B cell (primary cell): ENCODE measurements around the gene SPG7. TPM values are rescaled to one million over a fixed set of nuclear protein-coding genes. Genes with fewer than 3 reads are reported as not detected.

ENCODE experiments used
- ATAC-seq: fragments of 200-7000 bp; cut with Tn5 transposase; one replicate; pipeline ENCODE4 v1.10.0; 2021; ENCODE audit warnings: low read depth, mild to moderate bottlenecking, moderate number of reproducible peaks, moderate library complexity
- CTCF ChIA-PET: fragments of 350-600 bp; sonication (Branson Sonifier 250); formaldehyde crosslinking; loops from one replicate; lab custom pipeline; 2021; ENCODE audit warnings: antibody characterized with exemption, inconsistent platforms; lab: Charles Lee
- POLR2A ChIA-PET: fragments of 350-600 bp; sonication (Branson Sonifier 250); formaldehyde crosslinking; loops from one replicate; lab custom pipeline; 2021; ENCODE audit warnings: antibody characterized with exemption; lab: Charles Lee
- DNase-seq: peaks from one replicate; pipeline ENCODE4 v3.0.0; 2013
- H2AFZ ChIP-seq: 2 replicates; pipeline ENCODE4 v1.6.1; 2012; ENCODE audit warnings: mild to moderate bottlenecking, low read depth, low read length; ENCODE audit not compliant: insufficient read depth, poor library complexity, severe bottlenecking
- H3K27ac ChIP-seq, 2 donors: 1 replicate in 1 of 2; 2 replicates in 1 of 2; pipeline ENCODE4 v1.5.1; 2012 to 2013; ENCODE audit warnings: low read length in 2 of 2, mild to moderate bottlenecking in 2 of 2, moderate library complexity in 1 of 2
- H3K27me3 ChIP-seq, 4 experiments: fragments of 200-600 bp in 1 of 4; sonication (generic) in 1 of 4; replicated peaks in 1 of 4; 1 replicate in 2 of 4; 2 replicates in 2 of 4; pipeline versions ENCODE4 v1.6.1 to v1.7.0; 2013 to 2016; ENCODE audit warnings: low read length in 3 of 4, mild to moderate bottlenecking in 2 of 4, mixed read lengths in 1 of 4, moderate library complexity in 1 of 4; ENCODE audit not compliant: insufficient read depth in 4 of 4, control insufficient read depth in 3 of 4; ENCODE audit errors: control extremely low read depth in 1 of 4
- H3K36me3 ChIP-seq, 2 experiments: replicated peaks in 1 of 2; 1 replicate in 1 of 2; 2 replicates in 1 of 2; pipeline versions ENCODE4 v1.6.1 to v1.7.1; 2013; ENCODE audit warnings: low read length in 1 of 2; ENCODE audit not compliant: insufficient read depth in 2 of 2, control insufficient read depth in 1 of 2; ENCODE audit errors: control extremely low read depth in 1 of 2, extremely low read depth in 1 of 2
- H3K4me1 ChIP-seq, 2 donors: fragments of 200-600 bp in 1 of 2; sonication (generic) in 1 of 2; 1 replicate in 1 of 2; 2 replicates in 1 of 2; pipeline versions ENCODE4 v1.5.1 to v1.6.1; 2013 to 2017; ENCODE audit warnings: low read length in 2 of 2; ENCODE audit not compliant: control insufficient read depth in 2 of 2, insufficient read depth in 2 of 2
- H3K4me2 ChIP-seq: replicated peaks from 2 replicates; pipeline ENCODE3; 2012; ENCODE audit warnings: mild to moderate bottlenecking, low read depth, low read length; ENCODE audit not compliant: poor library complexity, severe bottlenecking
- H3K4me3 ChIP-seq, 5 experiments: fragments of 200-600 bp in 1 of 5; sonication (generic) in 1 of 5; 1 replicate in 3 of 5; 2 replicates in 2 of 5; pipeline versions ENCODE4 v1.5.1 to v1.7.0; 2011 to 2016; ENCODE audit warnings: low read length in 4 of 5, mild to moderate bottlenecking in 4 of 5, low read depth in 2 of 5, control low read depth in 1 of 5, moderate library complexity in 1 of 5; ENCODE audit not compliant: insufficient read depth in 1 of 5; ENCODE audit errors: control extremely low read depth in 1 of 5, extremely low read depth in 1 of 5
- H3K79me2 ChIP-seq: fragments of 200-600 bp; sonication (generic); one replicate; pipeline ENCODE4 v1.6.0; 2016; ENCODE audit warnings: low read length; ENCODE audit not compliant: control insufficient read depth, insufficient read depth
- H3K9ac ChIP-seq: fragments of 200-600 bp; sonication (generic); 2 replicates; pipeline ENCODE4 v1.6.1; 2017; ENCODE audit warnings: mild to moderate bottlenecking, low read length, moderate library complexity
- H3K9me3 ChIP-seq, 3 donors: one replicate each; pipeline versions ENCODE4 v1.6.1 to v1.7.1; 2013; ENCODE audit warnings: low read length in 2 of 3; ENCODE audit not compliant: control insufficient read depth in 2 of 3, insufficient read depth in 1 of 3; ENCODE audit errors: control extremely low read depth in 1 of 3
- H4K20me1 ChIP-seq: 2 replicates; pipeline ENCODE4 v1.6.0; 2012; ENCODE audit warnings: mild to moderate bottlenecking, low read length; ENCODE audit not compliant: insufficient read depth, control insufficient read depth, poor library complexity, severe bottlenecking
- H3K27ac Mint-ChIP-seq: one replicate; pipeline ENCODE4 v1.8.0; 2021; ENCODE audit warnings: mixed read lengths
- H3K27me3 Mint-ChIP-seq: one replicate; pipeline ENCODE4 v1.8.0; 2021; ENCODE audit warnings: mixed read lengths
- H3K4me1 Mint-ChIP-seq: one replicate; pipeline ENCODE4 v1.8.0; 2021; ENCODE audit warnings: mixed read lengths
- H3K4me3 Mint-ChIP-seq: one replicate; pipeline ENCODE4 v1.8.0; 2021; ENCODE audit warnings: mixed read lengths
- H3K9me3 Mint-ChIP-seq: one replicate; pipeline ENCODE4 v1.8.0; 2022; ENCODE audit warnings: mixed read lengths; ENCODE audit not compliant: insufficient read depth
- CTCF ChIP-seq: fragments of 200-600 bp; IDR thresholded peaks from one replicate; pipeline ENCODE4 v1.8.0; 2022; ENCODE audit warnings: antibody characterized with exemption, mild to moderate bottlenecking
- EZH2 ChIP-seq: IDR thresholded peaks from 2 replicates; pipeline ENCODE4 v1.6.1; 2012; ENCODE audit warnings: borderline replicate concordance, low read depth, mild to moderate bottlenecking, moderate library complexity, low read length; ENCODE audit not compliant: insufficient read depth, poor library complexity, severe bottlenecking
- WGBS: methylation state at CpG from one replicate; pipeline ENCODE4 v1.1.5; 2013; ENCODE audit warnings: missing lambda C conversion rate; ENCODE audit not compliant: insufficient coverage; 5-methylcytosine and 5-hydroxymethylcytosine counted together
- intact Hi-C: fragments of 100-400 bp; cut with micrococcal nuclease; formaldehyde crosslinking; loops from one replicate; pipeline ENCODE4 v1.10.0; 2022
- polyA plus RNA-seq: library from polyadenylated mRNA; depleted of rRNA; stranded (reverse); fragments of >200 nt; gene quantifications from 2 replicates; pipeline ENCODE4 v1.2.3, GENCODE V29; 2012
- total RNA-seq, 2 donors: library from RNA; stranded (reverse); fragments of 120-200 nt in 1 of 2; gene quantifications; 1 replicate in 1 of 2; 2 replicates in 1 of 2; pipeline versions ENCODE4 v1.2.3 to v1.2.4, GENCODE V29; 2013 to 2022

Gene SPG7
- total and polyA plus RNA-seq, 2 donors (not counting 1 experiment from before 2014, with no cell fraction given), result 146 to 157 TPM

GRCh38 chr16:89549007-89549700 lies 41.0 kb downstream of the SPG7 start:
- DNase-seq, result no peak
- peaks cover 6 to 60% of the 10 kb centered on the region in 2 experiments for H3K36me3 ChIP-seq
- intact Hi-C loops, result no loop called here
- Mint-ChIP-seq H3K27me3 (no peaks in the 10 kb centered on the region), H3K4me1 (peaks cover 2% of the 10 kb centered on the region), H3K27ac (no peak overlapping the region), H3K9me3 (no peaks in the 10 kb centered on the region), H3K4me3 (no peak overlapping the region)
- no peak for ATAC-seq
- ChIA-PET POLR2A (interaction anchor here (0.6 kb wide), 1 partner anchor 44 kb away, joined by 3 read pairs; no protein-coding TSS in a partner anchor), CTCF (interaction anchor here (1.1 to 1.3 kb wide), 3 partner anchors 8 to 280 kb away, joined by 3 read pairs; no protein-coding TSS in a partner anchor)
- H3K27ac ChIP-seq, result no peak overlapping the region
- TF ChIP-seq CTCF (no peak), EZH2 (no peak)
- H3K9me3 ChIP-seq, result no peaks in the 10 kb centered on the region
- H3K27me3 ChIP-seq, result no peaks in the 10 kb centered on the region
- H3K9ac ChIP-seq, result no peak overlapping the region
- H2AFZ ChIP-seq, result no peak overlapping the region
- H3K4me1 ChIP-seq, result peaks cover 0 to 3% of the 10 kb centered on the region in 2 donors
- 42% methylated on average over 7 of the region's 10 CpGs for WGBS
- H3K4me2 ChIP-seq, result no peak overlapping the region
- H4K20me1 ChIP-seq, result no peaks in the 10 kb centered on the region
- peaks cover 17% of the 10 kb centered on the region for H3K79me2 ChIP-seq
- H3K4me3 ChIP-seq, result no peak overlapping the region

- no peak overlapping the region for H2AFZ ChIP-seq
- no peak overlapping the region for H3K27ac ChIP-seq
- peaks cover 0 to 3% of the 10 kb centered on the region in 2 donors for H3K4me1 ChIP-seq
- TF ChIP-seq CTCF (no peak), EZH2 (no peak)
- ATAC-seq (no peak), DNase-seq (no peak)
- Mint-ChIP-seq H3K4me1 (peaks cover 2% of the 10 kb centered on the region), H3K27ac (no peak overlapping the region), H3K9me3 (no peaks in the 10 kb centered on the region), H3K27me3 (no peaks in the 10 kb centered on the region), H3K4me3 (no peak overlapping the region)
- H3K4me3 ChIP-seq, result no peak overlapping the region
- no peaks in the 10 kb centered on the region for H3K27me3 ChIP-seq
- ChIA-PET CTCF (interaction anchor here (1.0 kb wide), 1 partner anchor 639 kb away, joined by 3 read pairs; no protein-coding TSS in a partner anchor), POLR2A (no interaction called here)
- no peaks in the 10 kb centered on the region for H3K9me3 ChIP-seq
- WGBS, result 96% methylated on average over 19 of the region's 22 CpGs
- H3K9ac ChIP-seq, result no peak overlapping the region
- peaks cover 7% of the 10 kb centered on the region for H3K79me2 ChIP-seq
- no peak overlapping the region for H3K4me2 ChIP-seq
- intact Hi-C loops, result no loop called here
- no peaks in the 10 kb centered on the region for H4K20me1 ChIP-seq
- peaks cover 6 to 53% of the 10 kb centered on the region in 2 experiments for H3K36me3 ChIP-seq
Observed at GRCh38 chr16:89550421-89551007, 42.3 kb downstream of the SPG7 start.
